CD14-positive monocyte (primary cell): ENCODE measurements around the gene ESF1. TPM values are rescaled to one million over a fixed set of nuclear protein-coding genes. Genes with fewer than 3 reads are reported as not detected.

Experiments used
- DNase-seq, 3 donors: peaks; one replicate each; pipeline ENCODE4 v3.0.0-alpha.2; 2011 to 2022
- H2AFZ ChIP-seq: 2 replicates; pipeline ENCODE4 v1.6.0; 2012; ENCODE audit warnings: mild to moderate bottlenecking, low read depth, low read length, inconsistent platforms; ENCODE audit not compliant: insufficient read depth, poor library complexity, severe bottlenecking
- H3K27ac ChIP-seq, 2 donors: 1 replicate in 1 of 2; 2 replicates in 1 of 2; pipeline ENCODE4 v1.5.1; 2012 to 2013; ENCODE audit warnings: low read length in 2 of 2, control low read depth in 1 of 2, inconsistent platforms in 1 of 2, low read depth in 1 of 2, mild to moderate bottlenecking in 1 of 2
- H3K27me3 ChIP-seq, 2 donors: one replicate each; pipeline versions ENCODE4 v1.6.0 to v1.6.1; 2011 to 2013; ENCODE audit warnings: low read length in 2 of 2; ENCODE audit not compliant: control insufficient read depth in 2 of 2, insufficient read depth in 2 of 2
- H3K36me3 ChIP-seq, 2 donors: replicated peaks in 1 of 2; 1 replicate in 1 of 2; 2 replicates in 1 of 2; pipeline versions ENCODE4 v1.5.1 to v1.6.1; 2012 to 2013; ENCODE audit warnings: low read length in 2 of 2, control low read depth in 1 of 2, inconsistent platforms in 1 of 2, mild to moderate bottlenecking in 1 of 2; ENCODE audit not compliant: insufficient read depth in 2 of 2, control insufficient read depth in 1 of 2
- H3K4me1 ChIP-seq, 2 donors: 1 replicate in 1 of 2; 2 replicates in 1 of 2; pipeline versions ENCODE4 v1.5.1 to v1.6.1; 2012 to 2013; ENCODE audit warnings: low read length in 2 of 2, control low read depth in 1 of 2, inconsistent platforms in 1 of 2, mild to moderate bottlenecking in 1 of 2, moderate library complexity in 1 of 2; ENCODE audit not compliant: insufficient read depth in 2 of 2, control insufficient read depth in 1 of 2
- H3K4me2 ChIP-seq: replicated peaks from 2 replicates; pipeline ENCODE3; 2012; ENCODE audit warnings: low read length, moderate library complexity, mild to moderate bottlenecking; ENCODE audit not compliant: poor library complexity, severe bottlenecking; ENCODE audit errors: extremely low read depth
- H3K4me3 ChIP-seq, 3 experiments: fragments of 200-600 bp in 1 of 3; sonication (generic) in 1 of 3; replicated peaks in 1 of 3; 1 replicate in 2 of 3; 2 replicates in 1 of 3; pipeline ENCODE4 v1.5.1; 2011 to 2013; ENCODE audit warnings: low read length in 3 of 3, mild to moderate bottlenecking in 3 of 3, control low read depth in 2 of 3, low read depth in 2 of 3, inconsistent platforms in 1 of 3, moderate library complexity in 1 of 3
- H3K79me2 ChIP-seq: 2 replicates; pipeline ENCODE4 v1.6.0; 2012; ENCODE audit warnings: mild to moderate bottlenecking, control low read depth, inconsistent platforms, low read length, moderate library complexity; ENCODE audit not compliant: insufficient read depth
- H3K9ac ChIP-seq: 2 replicates; pipeline ENCODE4 v1.6.0; 2017; ENCODE audit warnings: low read length, mild to moderate bottlenecking; ENCODE audit not compliant: insufficient read depth, poor library complexity, severe bottlenecking
- H3K9me3 ChIP-seq, 2 donors: replicated peaks in 1 of 2; 1 replicate in 1 of 2; 2 replicates in 1 of 2; pipeline versions ENCODE4 v1.5.1 to v1.6.1; 2012 to 2013; ENCODE audit warnings: low read length in 2 of 2, control low read depth in 1 of 2; ENCODE audit not compliant: control insufficient read depth in 1 of 2, insufficient read depth in 1 of 2
- H4K20me1 ChIP-seq: 2 replicates; pipeline ENCODE4 v1.6.0; 2012; ENCODE audit warnings: mild to moderate bottlenecking, low read length, control low read depth, moderate library complexity; ENCODE audit not compliant: insufficient read depth
- H3K27ac Mint-ChIP-seq, 7 donors: one replicate each; pipeline ENCODE4 v1.8.0; 2020; ENCODE audit warnings: mild to moderate bottlenecking in 7 of 7, mixed read lengths in 7 of 7, moderate library complexity in 6 of 7, inconsistent platforms in 2 of 7
- H3K27me3 Mint-ChIP-seq, 3 donors: one replicate each; pipeline ENCODE4 v1.8.0; 2021 to 2022; ENCODE audit warnings: low read depth in 3 of 3, mild to moderate bottlenecking in 3 of 3, mixed read lengths in 3 of 3, moderate library complexity in 3 of 3, inconsistent platforms in 1 of 3
- H3K36me3 Mint-ChIP-seq, 2 donors: one replicate each; pipeline ENCODE4 v1.8.0; 2020; ENCODE audit warnings: mixed read lengths in 2 of 2, inconsistent platforms in 1 of 2, mild to moderate bottlenecking in 1 of 2
- H3K4me1 Mint-ChIP-seq: one replicate; pipeline ENCODE4 v1.8.0; 2020; ENCODE audit warnings: mild to moderate bottlenecking, mixed read lengths
- H3K4me3 Mint-ChIP-seq, 2 donors: one replicate each; pipeline ENCODE4 v1.8.0; 2020; ENCODE audit warnings: mild to moderate bottlenecking in 2 of 2, mixed read lengths in 2 of 2, moderate library complexity in 1 of 2
- H3K9me3 Mint-ChIP-seq, 7 donors: one replicate each; pipeline ENCODE4 v1.8.0; 2020 to 2022; ENCODE audit warnings: mixed read lengths in 7 of 7, mild to moderate bottlenecking in 6 of 7, moderate library complexity in 6 of 7, inconsistent platforms in 2 of 7
- WGBS: methylation state at CpG from one replicate; pipeline ENCODE4 v1.1.5; 2013; ENCODE audit warnings: missing lambda C conversion rate; ENCODE audit not compliant: insufficient coverage; 5-methylcytosine and 5-hydroxymethylcytosine counted together
- intact Hi-C, 2 donors: fragments of 100-400 bp; cut with micrococcal nuclease; formaldehyde crosslinking; loops; one replicate each; pipeline versions ENCODE4 v1.15.0 to v1.15.1; 2023
- polyA plus RNA-seq, 3 donors: library from polyadenylated mRNA; depleted of rRNA in 1 of 3; unstranded in 2 of 3; stranded (reverse) in 1 of 3; fragments of 300-500 nt in 2 of 3; fragments of >200 nt in 1 of 3; fragmentation: Illumina TruSeq in 2 of 3; gene quantifications; 1 replicate in 2 of 3; 2 replicates in 1 of 3; pipeline ENCODE4 v1.2.3, GENCODE V29; 2012 to 2021
- TF ChIP-seq, protein P1 (sequence below): fragments of 200-600 bp; IDR thresholded peaks from one replicate; pipeline ENCODE4 v1.8.0; 2022; ENCODE audit warnings: antibody characterized with exemption, mild to moderate bottlenecking

ESF1 gene
- polyA plus RNA-seq, 3 donors, result 0.73 to 2.3 (median 1.7) TPM

DNA sequence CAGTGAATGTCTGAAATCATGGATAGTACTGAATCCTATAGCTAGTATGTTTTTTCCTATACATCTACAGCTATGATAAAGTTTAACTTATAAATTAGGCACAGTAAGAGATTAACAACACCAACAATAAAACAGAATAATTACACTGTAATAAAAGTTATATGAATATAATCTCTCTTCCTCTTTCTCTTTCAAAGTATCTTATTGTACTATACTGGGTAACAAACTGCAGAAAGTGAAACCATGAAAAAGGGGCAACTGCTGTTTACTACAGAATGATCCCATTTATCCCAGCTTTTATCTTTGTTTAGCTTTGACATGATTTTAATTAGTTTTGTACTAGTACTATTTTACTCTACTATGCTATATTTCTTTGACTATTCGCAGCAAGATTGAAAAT, 25.8 kb downstream of the ESF1 start:
- Mint-ChIP-seq H3K9me3 (no peaks in the 10 kb centered on the region), H3K27ac (no peak overlapping the region), H3K27me3 (no peaks in the 10 kb centered on the region), H3K4me3 (no peak overlapping the region), H3K4me1 (no peaks in the 10 kb centered on the region), H3K36me3 (peaks cover 33 to 46% of the 10 kb centered on the region in 2 donors)
- H3K4me3 ChIP-seq, result no peak overlapping the region
- no peaks in the 10 kb centered on the region for H3K4me1 ChIP-seq
- H3K36me3 ChIP-seq, result peaks cover 66 to 82% of the 10 kb centered on the region in 2 donors
- no peak overlapping the region for H3K9ac ChIP-seq
- H2AFZ ChIP-seq, result no peak overlapping the region
- TF ChIP-seq, protein P1, sequence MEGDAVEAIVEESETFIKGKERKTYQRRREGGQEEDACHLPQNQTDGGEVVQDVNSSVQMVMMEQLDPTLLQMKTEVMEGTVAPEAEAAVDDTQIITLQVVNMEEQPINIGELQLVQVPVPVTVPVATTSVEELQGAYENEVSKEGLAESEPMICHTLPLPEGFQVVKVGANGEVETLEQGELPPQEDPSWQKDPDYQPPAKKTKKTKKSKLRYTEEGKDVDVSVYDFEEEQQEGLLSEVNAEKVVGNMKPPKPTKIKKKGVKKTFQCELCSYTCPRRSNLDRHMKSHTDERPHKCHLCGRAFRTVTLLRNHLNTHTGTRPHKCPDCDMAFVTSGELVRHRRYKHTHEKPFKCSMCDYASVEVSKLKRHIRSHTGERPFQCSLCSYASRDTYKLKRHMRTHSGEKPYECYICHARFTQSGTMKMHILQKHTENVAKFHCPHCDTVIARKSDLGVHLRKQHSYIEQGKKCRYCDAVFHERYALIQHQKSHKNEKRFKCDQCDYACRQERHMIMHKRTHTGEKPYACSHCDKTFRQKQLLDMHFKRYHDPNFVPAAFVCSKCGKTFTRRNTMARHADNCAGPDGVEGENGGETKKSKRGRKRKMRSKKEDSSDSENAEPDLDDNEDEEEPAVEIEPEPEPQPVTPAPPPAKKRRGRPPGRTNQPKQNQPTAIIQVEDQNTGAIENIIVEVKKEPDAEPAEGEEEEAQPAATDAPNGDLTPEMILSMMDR, result no peak
- no peak overlapping the region for H3K27ac ChIP-seq
- intact Hi-C loops, result no loop called here
- no peaks in the 10 kb centered on the region for H3K9me3 ChIP-seq
- H3K27me3 ChIP-seq, result no peaks in the 10 kb centered on the region
- no peak for DNase-seq
- H3K79me2 ChIP-seq, result no peaks in the 10 kb centered on the region
- WGBS, result no CpG with 5 or more reads among the region's 1 CpG
- H3K4me2 ChIP-seq, result no peak overlapping the region
- no peaks in the 10 kb centered on the region for H4K20me1 ChIP-seq

DNA sequence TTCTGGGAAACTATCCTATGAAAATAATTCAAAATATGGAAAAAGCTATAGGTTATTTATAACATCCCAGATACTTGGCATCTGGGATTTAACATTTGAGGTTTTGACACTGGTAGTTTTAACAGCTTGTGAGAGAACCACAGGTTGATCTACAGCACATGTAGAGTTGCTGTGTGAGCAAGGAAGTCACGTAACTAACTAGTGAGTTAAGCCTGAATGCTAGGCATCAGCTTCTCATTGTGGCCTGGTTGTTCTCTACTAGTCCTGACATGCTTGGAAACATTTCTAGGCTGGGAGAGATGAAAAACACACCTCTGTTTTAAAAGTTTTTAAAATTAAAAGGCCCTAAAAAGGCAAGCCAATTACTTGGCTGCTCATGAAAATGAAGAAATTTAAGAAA, 28.2 kb downstream of the ESF1 start:
- TF ChIP-seq, protein P1, result no peak
- no peak overlapping the region for H3K4me3 ChIP-seq
- peaks cover 49 to 76% of the 10 kb centered on the region in 2 donors for H3K36me3 ChIP-seq
- Mint-ChIP-seq H3K36me3 (peaks cover 29 to 36% of the 10 kb centered on the region in 2 donors), H3K4me1 (no peaks in the 10 kb centered on the region), H3K9me3 (no peaks in the 10 kb centered on the region), H3K27me3 (no peaks in the 10 kb centered on the region), H3K27ac (no peak overlapping the region), H3K4me3 (no peak overlapping the region)
- no peaks in the 10 kb centered on the region for H3K4me1 ChIP-seq
- no peaks in the 10 kb centered on the region for H3K27me3 ChIP-seq
- 100% methylated on average over 1 of the region's 1 CpG for WGBS
- no peak overlapping the region for H3K27ac ChIP-seq
- no peak overlapping the region for H3K4me2 ChIP-seq
- no peaks in the 10 kb centered on the region for H4K20me1 ChIP-seq
- no peak overlapping the region for H3K9ac ChIP-seq
- DNase-seq, result no peak
- intact Hi-C loops, result no loop called here
- no peak overlapping the region for H2AFZ ChIP-seq
- no peaks in the 10 kb centered on the region for H3K79me2 ChIP-seq
- H3K9me3 ChIP-seq, result no peaks in the 10 kb centered on the region
